ENCODE results near the gene TMEM131L.

Gene TMEM131L

DNA sequence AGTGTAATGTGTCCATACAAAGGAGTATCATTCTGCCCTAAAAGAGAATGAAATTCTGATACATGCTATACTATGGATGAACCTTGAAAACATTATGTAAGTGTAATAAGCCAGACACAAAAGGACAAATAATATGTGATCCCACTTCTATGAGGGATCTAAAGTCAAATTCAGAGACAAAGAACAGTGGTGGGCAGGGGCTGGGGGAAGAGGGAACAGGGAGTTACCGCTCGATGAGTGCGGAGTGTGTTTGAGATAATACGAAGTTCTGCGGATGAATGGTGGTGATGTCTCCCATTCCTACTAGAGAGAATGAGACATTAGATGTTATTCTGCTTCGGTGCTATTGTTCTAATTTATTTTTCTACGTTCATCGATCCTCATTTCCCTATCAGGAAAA is 171.9 kb downstream of the TMEM131L start:
- H3K27me3 ChIP-seq, result no peaks in the 10 kb centered on the region
- TF ChIP-seq, protein P1, sequence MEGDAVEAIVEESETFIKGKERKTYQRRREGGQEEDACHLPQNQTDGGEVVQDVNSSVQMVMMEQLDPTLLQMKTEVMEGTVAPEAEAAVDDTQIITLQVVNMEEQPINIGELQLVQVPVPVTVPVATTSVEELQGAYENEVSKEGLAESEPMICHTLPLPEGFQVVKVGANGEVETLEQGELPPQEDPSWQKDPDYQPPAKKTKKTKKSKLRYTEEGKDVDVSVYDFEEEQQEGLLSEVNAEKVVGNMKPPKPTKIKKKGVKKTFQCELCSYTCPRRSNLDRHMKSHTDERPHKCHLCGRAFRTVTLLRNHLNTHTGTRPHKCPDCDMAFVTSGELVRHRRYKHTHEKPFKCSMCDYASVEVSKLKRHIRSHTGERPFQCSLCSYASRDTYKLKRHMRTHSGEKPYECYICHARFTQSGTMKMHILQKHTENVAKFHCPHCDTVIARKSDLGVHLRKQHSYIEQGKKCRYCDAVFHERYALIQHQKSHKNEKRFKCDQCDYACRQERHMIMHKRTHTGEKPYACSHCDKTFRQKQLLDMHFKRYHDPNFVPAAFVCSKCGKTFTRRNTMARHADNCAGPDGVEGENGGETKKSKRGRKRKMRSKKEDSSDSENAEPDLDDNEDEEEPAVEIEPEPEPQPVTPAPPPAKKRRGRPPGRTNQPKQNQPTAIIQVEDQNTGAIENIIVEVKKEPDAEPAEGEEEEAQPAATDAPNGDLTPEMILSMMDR (IDR thresholded peaks at IDR 0.05), result no peak
- H3K9me3 ChIP-seq, result no peaks in the 10 kb centered on the region
- H3K4me1 ChIP-seq (ENCODE audit: control insufficient read depth in 1 of 2, insufficient read depth in 1 of 2, low read depth in 1 of 2, low read length in 1 of 2), result peaks cover 4 to 9% of the 10 kb centered on the region in 2 experiments
- H3K27ac ChIP-seq, result peak overlapping the region; percentile 59
- peaks cover 51% of the 10 kb centered on the region for H3K36me3 ChIP-seq
- no peak overlapping the region for H3K4me3 ChIP-seq (ENCODE audit: low read depth in 1 of 2, low read length in 1 of 2)

DNA sequence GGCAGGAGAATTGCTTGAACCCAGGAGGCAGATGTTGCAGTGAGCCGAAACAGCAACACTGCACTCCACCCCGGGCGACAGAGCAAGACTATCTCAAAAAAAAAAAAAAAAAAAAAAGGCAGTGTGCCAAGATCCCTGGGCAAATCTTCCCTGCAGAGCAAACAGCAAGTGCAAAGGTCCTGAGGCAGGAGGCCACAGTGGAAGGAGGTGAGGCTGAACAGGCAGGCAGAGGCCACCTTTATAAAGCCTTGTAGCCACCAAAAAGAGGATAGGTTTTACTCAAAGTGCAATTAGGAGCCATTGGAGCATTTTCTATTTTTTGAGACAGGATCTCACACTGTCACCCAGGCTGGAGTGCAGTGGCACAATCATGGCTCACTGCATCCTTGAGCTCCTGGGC is 172.8 kb downstream of the TMEM131L start:
- TF ChIP-seq, protein P1 (IDR thresholded peaks at IDR 0.05), result no peak
- H3K4me3 ChIP-seq (ENCODE audit: low read depth in 1 of 2, low read length in 1 of 2), result no peak overlapping the region
- H3K4me1 ChIP-seq (ENCODE audit: control insufficient read depth in 1 of 2, insufficient read depth in 1 of 2, low read depth in 1 of 2, low read length in 1 of 2), result peaks cover 14 to 19% of the 10 kb centered on the region in 2 experiments
- H3K27me3 ChIP-seq, result no peaks in the 10 kb centered on the region
- H3K36me3 ChIP-seq, result peaks cover 41% of the 10 kb centered on the region
- H3K9me3 ChIP-seq, result no peaks in the 10 kb centered on the region
- no peak overlapping the region for H3K27ac ChIP-seq

DNA sequence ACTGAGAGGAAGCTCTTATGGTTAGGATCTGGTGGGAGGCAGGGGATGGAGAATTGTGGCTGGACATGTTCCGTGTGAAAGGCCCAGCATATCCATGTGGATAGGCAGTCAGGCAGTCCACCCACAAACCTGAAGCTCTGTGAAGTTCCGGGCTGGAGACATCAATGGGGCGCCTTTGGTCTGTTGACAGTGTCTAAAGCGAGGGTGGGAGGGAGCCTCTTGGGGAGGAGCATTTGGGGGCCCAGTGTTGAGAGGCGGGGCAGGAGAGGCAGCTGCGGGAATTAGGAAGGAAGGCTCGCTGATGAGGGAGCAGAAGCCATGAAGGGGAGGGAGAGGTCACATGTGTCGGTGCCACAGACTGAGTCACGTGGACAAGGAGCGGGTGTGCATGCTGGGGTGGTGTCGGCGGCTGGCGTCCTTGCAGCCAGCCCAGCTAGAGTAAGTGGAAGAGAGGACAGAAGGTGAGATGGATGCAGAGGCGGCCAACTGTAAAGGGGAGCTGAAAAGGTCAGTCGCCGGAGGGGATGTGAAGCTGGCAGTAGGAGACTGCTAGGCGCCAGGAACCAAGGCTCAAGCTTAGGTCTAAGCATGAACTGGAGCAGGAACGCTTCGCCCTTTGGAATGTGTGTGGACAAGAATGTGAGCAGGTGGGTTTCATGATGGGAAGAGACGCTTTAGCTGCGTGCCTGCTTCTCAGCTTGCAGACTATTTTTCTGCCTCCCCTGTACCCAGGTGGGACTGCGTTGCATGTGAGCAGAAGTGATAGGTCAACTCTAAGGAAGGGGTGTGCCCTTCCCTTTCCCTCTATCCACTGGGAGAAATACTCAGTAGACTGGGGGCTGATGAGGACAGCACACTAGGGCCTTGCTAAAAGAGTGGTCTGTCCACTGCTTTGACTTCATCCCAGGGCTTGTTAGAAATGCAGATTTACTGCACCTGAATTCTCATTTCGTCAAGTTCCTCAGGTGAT is 174.0 kb downstream of the TMEM131L start:
- Histone ChIP-seq H3K27ac (peak overlapping the region; percentile 5), H3K36me3 (peaks cover 30% of the 10 kb centered on the region), H3K9me3 (no peaks in the 10 kb centered on the region), H3K27me3 (no peaks in the 10 kb centered on the region), H3K4me1 (ENCODE audit: control insufficient read depth in 1 of 2, insufficient read depth in 1 of 2, low read depth in 1 of 2, low read length in 1 of 2) (peaks cover 24 to 30% of the 10 kb centered on the region in 2 experiments), H3K4me3 (ENCODE audit: low read depth in 1 of 2, low read length in 1 of 2) (no peak overlapping the region)
- TF ChIP-seq, protein P1 (IDR thresholded peaks at IDR 0.05), result no peak

DNA sequence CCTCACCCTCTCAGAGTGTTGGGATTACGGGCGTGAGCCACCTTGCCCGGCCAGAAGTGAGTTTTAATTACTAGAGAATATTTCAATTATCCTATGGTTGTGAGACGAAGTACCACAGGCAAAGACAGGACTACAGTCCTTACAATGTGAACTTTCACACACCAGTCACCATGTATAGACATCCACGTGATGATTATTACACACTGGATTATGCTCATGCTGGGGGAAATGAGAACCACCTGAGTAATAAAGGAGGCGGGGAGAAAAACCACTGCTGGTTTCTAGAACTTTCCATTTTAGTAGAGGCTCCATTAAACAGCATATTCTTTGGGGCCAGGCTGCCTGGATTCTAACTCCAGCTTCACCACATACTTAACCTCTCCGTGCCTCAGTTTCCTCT is 175.4 kb downstream of the TMEM131L start:
- Histone ChIP-seq H3K27me3 (no peaks in the 10 kb centered on the region), H3K9me3 (no peaks in the 10 kb centered on the region), H3K27ac (no peak overlapping the region), H3K4me3 (ENCODE audit: low read depth in 1 of 2, low read length in 1 of 2) (no peak overlapping the region), H3K4me1 (ENCODE audit: control insufficient read depth in 1 of 2, insufficient read depth in 1 of 2, low read depth in 1 of 2, low read length in 1 of 2) (peaks cover 29 to 42% of the 10 kb centered on the region in 2 experiments), H3K36me3 (peaks cover 16% of the 10 kb centered on the region)
- TF ChIP-seq, protein P1 (IDR thresholded peaks at IDR 0.05), result no peak

GRCh38 chr4:153643406-153644383 is 177.5 kb downstream of the TMEM131L start:
- Histone ChIP-seq H3K27ac (peak overlapping the region; percentile 81), H3K27me3 (no peaks in the 10 kb centered on the region), H3K4me3 (ENCODE audit: low read depth in 1 of 2, low read length in 1 of 2) (peak overlapping the region; percentile 16 to 37), H3K36me3 (no peaks in the 10 kb centered on the region), H3K9me3 (no peaks in the 10 kb centered on the region), H3K4me1 (ENCODE audit: control insufficient read depth in 1 of 2, insufficient read depth in 1 of 2, low read depth in 1 of 2, low read length in 1 of 2) (peaks cover 49 to 62% of the 10 kb centered on the region in 2 experiments)
- TF ChIP-seq, protein P1 (IDR thresholded peaks at IDR 0.05), result peak; percentile 37
